ENCODE measurements around the gene GPATCH4.

GPATCH4 gene

DNA sequence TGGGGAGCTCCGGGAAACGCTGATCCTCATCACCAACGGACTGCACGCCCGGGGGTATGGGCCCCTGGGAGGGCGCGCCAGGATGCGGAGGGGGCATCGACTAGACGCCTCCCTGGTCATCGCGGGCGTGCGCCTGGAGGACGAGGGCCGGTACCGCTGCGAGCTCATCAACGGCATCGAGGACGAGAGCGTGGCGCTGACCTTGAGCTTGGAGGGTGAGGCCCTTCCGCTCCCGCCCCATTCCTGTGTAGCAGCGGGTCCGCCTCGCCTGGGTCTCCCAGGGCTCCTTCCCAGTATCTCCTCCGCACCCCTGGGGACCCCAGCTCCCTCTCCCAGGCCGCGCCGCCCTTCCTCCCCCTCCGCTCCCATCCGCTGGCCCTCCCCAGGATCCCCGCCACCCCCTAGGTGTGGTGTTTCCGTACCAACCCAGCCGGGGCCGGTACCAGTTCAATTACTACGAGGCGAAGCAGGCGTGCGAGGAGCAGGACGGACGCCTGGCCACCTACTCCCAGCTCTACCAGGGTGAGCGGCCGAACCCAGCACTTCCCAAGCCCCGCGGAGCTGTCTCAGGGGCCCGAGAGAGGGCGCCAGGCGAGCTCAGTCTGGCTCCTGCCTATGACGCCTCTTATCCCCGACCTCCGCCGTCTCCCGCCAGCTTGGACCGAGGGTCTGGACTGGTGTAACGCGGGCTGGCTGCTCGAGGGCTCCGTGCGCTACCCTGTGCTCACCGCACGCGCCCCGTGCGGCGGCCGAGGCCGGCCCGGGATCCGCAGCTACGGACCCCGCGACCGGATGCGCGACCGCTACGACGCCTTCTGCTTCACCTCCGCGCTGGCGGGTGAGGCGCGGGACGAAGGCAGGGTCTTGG, 22.9 kb upstream of the GPATCH4 start:
- TF ChIP-seq, protein P1, sequence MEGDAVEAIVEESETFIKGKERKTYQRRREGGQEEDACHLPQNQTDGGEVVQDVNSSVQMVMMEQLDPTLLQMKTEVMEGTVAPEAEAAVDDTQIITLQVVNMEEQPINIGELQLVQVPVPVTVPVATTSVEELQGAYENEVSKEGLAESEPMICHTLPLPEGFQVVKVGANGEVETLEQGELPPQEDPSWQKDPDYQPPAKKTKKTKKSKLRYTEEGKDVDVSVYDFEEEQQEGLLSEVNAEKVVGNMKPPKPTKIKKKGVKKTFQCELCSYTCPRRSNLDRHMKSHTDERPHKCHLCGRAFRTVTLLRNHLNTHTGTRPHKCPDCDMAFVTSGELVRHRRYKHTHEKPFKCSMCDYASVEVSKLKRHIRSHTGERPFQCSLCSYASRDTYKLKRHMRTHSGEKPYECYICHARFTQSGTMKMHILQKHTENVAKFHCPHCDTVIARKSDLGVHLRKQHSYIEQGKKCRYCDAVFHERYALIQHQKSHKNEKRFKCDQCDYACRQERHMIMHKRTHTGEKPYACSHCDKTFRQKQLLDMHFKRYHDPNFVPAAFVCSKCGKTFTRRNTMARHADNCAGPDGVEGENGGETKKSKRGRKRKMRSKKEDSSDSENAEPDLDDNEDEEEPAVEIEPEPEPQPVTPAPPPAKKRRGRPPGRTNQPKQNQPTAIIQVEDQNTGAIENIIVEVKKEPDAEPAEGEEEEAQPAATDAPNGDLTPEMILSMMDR (IDR thresholded peaks at IDR 0.05; ENCODE audit: low read depth, low read length, missing control alignments): peak; percentile 48
- H3K4me3 ChIP-seq (replicated peaks; ENCODE audit: low read depth, low read length): peak overlapping the region; percentile 22
- DNase-seq (ENCODE audit: extremely low read depth, low read depth): no peak

DNA sequence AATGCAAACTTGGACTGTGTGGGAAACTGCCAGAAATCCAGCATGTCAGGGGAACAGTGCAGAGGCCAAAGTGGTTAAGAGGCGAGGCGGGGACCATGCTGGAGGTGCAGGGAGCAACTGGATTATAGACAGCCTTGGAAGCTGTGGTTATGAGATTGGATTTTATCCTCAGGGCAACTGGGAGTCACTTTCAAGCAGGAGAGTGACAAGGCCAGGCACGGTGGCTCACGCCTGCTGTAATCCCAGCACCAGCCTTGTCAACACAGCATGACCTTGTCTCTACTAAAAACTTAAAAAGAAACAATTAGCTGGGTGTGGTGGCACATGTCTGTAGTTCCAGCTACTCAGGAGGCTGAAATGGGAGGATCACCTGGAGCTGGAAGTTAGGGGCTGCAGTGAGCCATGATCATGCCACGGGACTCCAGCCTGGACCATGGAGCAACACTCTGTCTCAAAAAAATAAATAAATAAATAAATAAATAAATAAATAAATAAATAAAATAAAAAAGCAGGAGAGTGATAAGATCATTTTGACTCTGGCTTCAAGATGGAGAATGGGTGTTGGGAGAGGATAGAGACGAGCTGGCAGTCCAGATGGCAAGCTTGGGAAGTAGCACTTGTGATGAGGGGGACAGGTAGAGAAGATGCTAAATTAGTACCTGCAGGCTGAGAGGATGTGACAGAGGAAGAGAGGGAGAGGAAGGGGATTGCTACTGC, 21.5 kb upstream of the GPATCH4 start:
- TF ChIP-seq, protein P1 (IDR thresholded peaks at IDR 0.05; ENCODE audit: low read depth, low read length, missing control alignments): no peak
- no peak for DNase-seq (ENCODE audit: extremely low read depth, low read depth)
- no peak overlapping the region for H3K4me3 ChIP-seq (replicated peaks; ENCODE audit: low read depth, low read length)

DNA sequence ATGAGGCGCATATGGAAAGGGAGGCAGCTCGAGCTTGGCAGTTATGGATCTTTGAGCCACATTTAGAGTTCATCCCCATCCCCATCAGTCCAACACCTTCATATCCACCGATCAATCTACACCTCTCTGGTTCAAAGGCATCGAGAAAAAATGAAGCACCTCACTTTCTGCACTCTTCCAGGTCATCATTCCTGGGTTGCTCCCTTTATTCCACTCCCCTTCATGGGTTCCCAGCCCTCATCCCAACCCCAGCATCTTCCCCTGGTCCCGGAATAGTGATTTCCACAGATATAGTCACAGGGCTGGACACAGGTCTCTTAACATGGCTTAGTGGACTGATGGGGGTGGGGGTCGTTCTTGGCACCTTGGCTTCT, 18.3 kb upstream of the GPATCH4 start:
- DNase-seq (ENCODE audit: extremely low read depth, low read depth): no peak
- no peak overlapping the region for H3K4me3 ChIP-seq (replicated peaks; ENCODE audit: low read depth, low read length)
- TF ChIP-seq, protein P1 (IDR thresholded peaks at IDR 0.05; ENCODE audit: low read depth, low read length, missing control alignments): no peak

DNA sequence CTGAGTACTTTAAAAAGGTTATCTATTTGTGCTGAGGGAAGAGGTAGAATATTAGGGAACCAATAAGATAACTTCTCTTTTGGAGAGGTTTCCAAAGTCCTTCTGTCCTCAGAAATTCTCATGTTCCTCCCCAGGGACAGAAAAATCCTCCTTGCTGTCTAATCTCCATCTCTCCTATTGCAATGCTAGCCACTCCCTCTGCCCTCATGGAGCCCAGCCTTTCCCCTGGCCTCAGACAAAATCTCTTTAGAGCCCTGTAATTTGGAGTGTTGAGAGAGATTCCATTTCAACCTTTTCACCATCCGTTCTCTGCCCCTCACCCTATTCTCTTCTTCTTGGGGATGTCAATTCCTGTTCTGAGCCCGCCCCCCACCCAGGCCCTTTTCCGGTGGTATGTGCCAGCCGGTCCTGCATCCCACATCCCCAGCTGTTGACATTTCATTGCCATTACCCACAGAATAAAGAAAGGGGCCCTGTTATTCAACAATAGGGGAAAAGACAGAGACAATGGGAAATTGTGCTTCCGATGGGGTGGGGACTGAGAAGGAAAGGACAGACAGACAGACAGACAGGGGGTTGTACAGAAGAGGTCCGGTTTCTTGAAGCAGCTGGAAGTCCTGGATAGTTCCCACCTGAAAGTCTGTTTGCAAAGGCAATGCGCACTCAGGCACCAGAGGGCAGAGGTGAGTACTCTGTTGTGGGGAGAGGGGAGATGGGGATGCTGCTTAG, 17.7 kb upstream of the GPATCH4 start, which contains the start of gene HAPLN2:
Gene HAPLN2 (plus strand): TSS at position 563 of the 729 bp plus-strand sequence. CDS start 4,076 bp downstream, outside the sequence.
- TF ChIP-seq, protein P1 (IDR thresholded peaks at IDR 0.05; ENCODE audit: low read depth, low read length, missing control alignments): peak; percentile 57
- H3K4me3 ChIP-seq (replicated peaks; ENCODE audit: low read depth, low read length): no peak within 1 kb of the TSS
- DNase-seq (ENCODE audit: extremely low read depth, low read depth): no peak

DNA sequence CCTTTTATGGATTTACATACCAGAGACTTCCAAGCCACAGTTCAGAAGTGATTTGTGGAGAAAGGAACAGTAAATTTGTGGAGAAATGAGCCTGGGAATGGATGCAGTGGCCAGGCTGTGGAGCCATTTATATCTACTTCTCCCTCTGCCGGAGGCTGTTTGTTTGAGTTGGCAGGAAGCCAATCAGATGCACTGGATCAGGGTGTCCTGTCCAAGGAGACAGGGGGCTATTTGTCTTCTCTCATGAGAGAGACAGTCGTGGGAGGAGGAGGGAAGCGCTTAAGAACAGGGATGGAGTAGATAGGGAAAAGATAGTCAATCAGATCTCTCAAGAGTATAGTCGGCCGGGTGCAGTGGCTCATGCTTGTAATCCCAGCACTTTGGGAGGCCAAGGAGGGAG, 15.2 kb upstream of the GPATCH4 start:
- TF ChIP-seq, protein P1 (IDR thresholded peaks at IDR 0.05; ENCODE audit: low read depth, low read length, missing control alignments): no peak
- no peak for DNase-seq (ENCODE audit: extremely low read depth, low read depth)
- no peak overlapping the region for H3K4me3 ChIP-seq (replicated peaks; ENCODE audit: low read depth, low read length)

DNA sequence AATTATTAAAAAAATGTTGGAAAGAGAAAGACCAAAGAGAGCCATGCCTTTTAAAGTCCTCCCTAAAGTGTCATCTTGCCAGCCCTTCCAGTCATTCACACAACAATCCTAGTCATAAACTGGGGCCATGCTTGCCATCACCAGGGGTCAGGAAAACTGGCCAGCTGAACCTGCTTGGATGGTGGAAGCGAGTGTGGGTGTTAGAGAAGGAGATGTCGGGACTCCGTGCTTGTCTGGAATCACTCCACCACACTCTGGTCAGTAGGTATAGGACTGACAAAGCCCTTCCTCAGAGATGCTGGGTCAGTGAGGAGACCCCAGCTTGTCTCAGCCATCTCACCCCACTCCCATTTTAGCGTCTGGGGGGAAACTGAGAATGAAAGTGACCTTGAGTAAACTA, 14.7 kb upstream of the GPATCH4 start:
- DNase-seq (ENCODE audit: extremely low read depth, low read depth): no peak
- no peak overlapping the region for H3K4me3 ChIP-seq (replicated peaks; ENCODE audit: low read depth, low read length)
- TF ChIP-seq, protein P1 (IDR thresholded peaks at IDR 0.05; ENCODE audit: low read depth, low read length, missing control alignments): no peak
